SU-DHL-6 (cell line): Measurements from ENCODE around the gene SCARB1.

Experiments
- EZH2phosphoT487 ChIP-seq: fragments of 200-600 bp; sonication (generic), shearing (Covaris generic); conservative IDR thresholded peaks from 2 replicates; pipeline ENCODE4 v1.6.1; 2018; ENCODE audit warnings: mild to moderate bottlenecking, antibody characterized with exemption, low read length, moderate library complexity, mixed read lengths
- TF ChIP-seq, protein P1 (sequence below): fragments of 200-600 bp; sonication (generic); IDR thresholded peaks from one replicate; pipeline ENCODE4 v1.5.1; 2017; ENCODE audit warnings: antibody characterized with exemption, mild to moderate bottlenecking, low read length, moderate library complexity; ENCODE audit not compliant: insufficient read depth, poor library complexity, severe bottlenecking

- TF ChIP-seq, protein P1, sequence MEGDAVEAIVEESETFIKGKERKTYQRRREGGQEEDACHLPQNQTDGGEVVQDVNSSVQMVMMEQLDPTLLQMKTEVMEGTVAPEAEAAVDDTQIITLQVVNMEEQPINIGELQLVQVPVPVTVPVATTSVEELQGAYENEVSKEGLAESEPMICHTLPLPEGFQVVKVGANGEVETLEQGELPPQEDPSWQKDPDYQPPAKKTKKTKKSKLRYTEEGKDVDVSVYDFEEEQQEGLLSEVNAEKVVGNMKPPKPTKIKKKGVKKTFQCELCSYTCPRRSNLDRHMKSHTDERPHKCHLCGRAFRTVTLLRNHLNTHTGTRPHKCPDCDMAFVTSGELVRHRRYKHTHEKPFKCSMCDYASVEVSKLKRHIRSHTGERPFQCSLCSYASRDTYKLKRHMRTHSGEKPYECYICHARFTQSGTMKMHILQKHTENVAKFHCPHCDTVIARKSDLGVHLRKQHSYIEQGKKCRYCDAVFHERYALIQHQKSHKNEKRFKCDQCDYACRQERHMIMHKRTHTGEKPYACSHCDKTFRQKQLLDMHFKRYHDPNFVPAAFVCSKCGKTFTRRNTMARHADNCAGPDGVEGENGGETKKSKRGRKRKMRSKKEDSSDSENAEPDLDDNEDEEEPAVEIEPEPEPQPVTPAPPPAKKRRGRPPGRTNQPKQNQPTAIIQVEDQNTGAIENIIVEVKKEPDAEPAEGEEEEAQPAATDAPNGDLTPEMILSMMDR = no peak
- no peak for TF ChIP-seq EZH2phosphoT487
Observed at GRCh38 chr12:124813782-124814181, 49.9 kb downstream of the SCARB1 start.
